Liver (tissue), 9 donors: ENCODE data around the gene THOC1. TPM values are rescaled to one million over a fixed set of nuclear protein-coding genes. Genes with fewer than 3 reads are reported as not detected.

Experiments
- DNase-seq: peaks from one replicate; pipeline ENCODE4 v3.0.0-alpha.2; 2017; ENCODE audit warnings: low spot score
- H3K27ac ChIP-seq, 2 donors: one replicate each; pipeline ENCODE4 v1.7.0; 2013; ENCODE audit warnings: inconsistent platforms in 2 of 2, low read length in 2 of 2, control low read depth in 1 of 2, low read depth in 1 of 2, mild to moderate bottlenecking in 1 of 2
- H3K27me3 ChIP-seq, 4 donors: one replicate each; pipeline versions ENCODE4 v1.6.1 to v1.7.0; 2013; ENCODE audit warnings: low read length in 3 of 4, inconsistent platforms in 1 of 4, mild to moderate bottlenecking in 1 of 4, moderate library complexity in 1 of 4; ENCODE audit not compliant: control insufficient read depth in 4 of 4, insufficient read depth in 4 of 4
- H3K36me3 ChIP-seq, 4 donors: one replicate each; pipeline versions ENCODE4 v1.6.1 to v1.7.0; 2013; ENCODE audit warnings: low read length in 3 of 4, mild to moderate bottlenecking in 3 of 4, low read depth in 1 of 4, moderate library complexity in 1 of 4; ENCODE audit not compliant: control insufficient read depth in 4 of 4, insufficient read depth in 3 of 4
- H3K4me1 ChIP-seq, 4 donors: one replicate each; pipeline versions ENCODE4 v1.6.1 to v1.7.0; 2013; ENCODE audit warnings: low read length in 3 of 4, mild to moderate bottlenecking in 3 of 4, moderate library complexity in 1 of 4; ENCODE audit not compliant: control insufficient read depth in 4 of 4, insufficient read depth in 4 of 4
- H3K4me3 ChIP-seq, 3 donors: one replicate each; pipeline versions ENCODE4 v1.6.1 to v1.7.0; 2013; ENCODE audit warnings: low read length in 3 of 3, control low read depth in 1 of 3, low read depth in 1 of 3, mild to moderate bottlenecking in 1 of 3
- H3K9ac ChIP-seq, 2 donors: one replicate each; pipeline ENCODE4 v1.7.0; 2013; ENCODE audit warnings: low read length in 2 of 2, mild to moderate bottlenecking in 2 of 2, moderate library complexity in 2 of 2, control low read depth in 1 of 2, low read depth in 1 of 2
- H3K9me3 ChIP-seq, 4 donors: one replicate each; pipeline versions ENCODE4 v1.6.1 to v1.7.0; 2013; ENCODE audit warnings: low read length in 3 of 4; ENCODE audit not compliant: control insufficient read depth in 4 of 4
- ATF3 ChIP-seq: IDR thresholded peaks from 2 replicates; pipeline ENCODE4 v1.6.1; 2016; ENCODE audit warnings: antibody characterized with exemption
- CTCF ChIP-seq: fragments of 150-350 bp; IDR thresholded peaks from 2 replicates; pipeline ENCODE4 v1.5.1; 2017; ENCODE audit warnings: improper control_type of control experiment, low read depth, low read length; ENCODE audit not compliant: missing input control
- EGR1 ChIP-seq, 2 donors: IDR thresholded peaks; 2 replicates each; pipeline ENCODE4 v1.6.1; 2016 to 2018; ENCODE audit warnings: antibody characterized with exemption in 2 of 2, low read depth in 2 of 2
- FOXA1 ChIP-seq: IDR thresholded peaks from 2 replicates; pipeline ENCODE4 v1.6.1; 2016; ENCODE audit warnings: antibody characterized with exemption
- FOXA2 ChIP-seq: IDR thresholded peaks from 2 replicates; pipeline ENCODE4 v1.6.1; 2016; ENCODE audit warnings: antibody characterized with exemption
- GABPA ChIP-seq, 2 donors: IDR thresholded peaks in 1 of 2; conservative IDR thresholded peaks in 1 of 2; 2 replicates each; pipeline ENCODE4 v1.6.1; 2016; ENCODE audit warnings: antibody characterized with exemption in 2 of 2, mild to moderate bottlenecking in 1 of 2, moderate library complexity in 1 of 2
- HNF4A ChIP-seq, 2 donors: conservative IDR thresholded peaks; 2 replicates each; pipeline ENCODE4 v1.6.1; 2016; ENCODE audit warnings: antibody characterized with exemption in 2 of 2, mild to moderate bottlenecking in 2 of 2
- HNF4G ChIP-seq: IDR thresholded peaks from 2 replicates; pipeline ENCODE4 v1.6.1; 2016; ENCODE audit warnings: antibody characterized with exemption
- JUND ChIP-seq, 2 donors: IDR thresholded peaks; 2 replicates each; pipeline ENCODE4 v1.6.1; 2016; ENCODE audit warnings: antibody characterized with exemption in 2 of 2
- NR2F2 ChIP-seq: IDR thresholded peaks from 2 replicates; pipeline ENCODE4 v1.6.1; 2016; ENCODE audit warnings: antibody characterized with exemption
- RAD21 ChIP-seq, 2 donors: IDR thresholded peaks; 2 replicates each; pipeline ENCODE4 v1.6.1; 2016; ENCODE audit warnings: antibody characterized with exemption in 2 of 2, mild to moderate bottlenecking in 2 of 2
- REST ChIP-seq: IDR thresholded peaks from 2 replicates; pipeline ENCODE4 v1.6.1; 2016; ENCODE audit warnings: antibody characterized with exemption, mild to moderate bottlenecking
- RXRA ChIP-seq, 2 donors: IDR thresholded peaks; 2 replicates each; pipeline ENCODE4 v1.6.1; 2017 to 2018; ENCODE audit warnings: antibody characterized with exemption in 2 of 2, mild to moderate bottlenecking in 1 of 2
- SP1 ChIP-seq: IDR thresholded peaks from 2 replicates; pipeline ENCODE4 v1.6.1; 2018; ENCODE audit warnings: antibody characterized with exemption, mild to moderate bottlenecking
- TAF1 ChIP-seq: conservative IDR thresholded peaks from 2 replicates; pipeline ENCODE4 v1.6.1; 2016; ENCODE audit warnings: antibody characterized with exemption, mild to moderate bottlenecking
- YY1 ChIP-seq: IDR thresholded peaks from 2 replicates; pipeline ENCODE4 v1.6.1; 2016; ENCODE audit warnings: antibody characterized with exemption, mild to moderate bottlenecking
- ZBTB33 ChIP-seq: IDR thresholded peaks from 2 replicates; pipeline ENCODE4 v1.6.1; 2016; ENCODE audit warnings: antibody characterized with exemption
- WGBS: extraction: QIAGEN DNeasy Blood & Tissue Kit; methylation state at CpG from one replicate; pipeline ENCODE4 v1.1.7; 2013; 5-methylcytosine and 5-hydroxymethylcytosine counted together
- polyA plus RNA-seq, 2 donors: library from polyadenylated mRNA; stranded (reverse) in 1 of 2; unstranded in 1 of 2; fragments of 200-250 nt in 1 of 2; fragments of >200 nt in 1 of 2; fragmentation: Nextera tagmentation in 1 of 2; extraction: Ambion mirVana in 1 of 2; gene quantifications; one replicate each; pipeline versions ENCODE4 v1.2.1 to v1.2.3, GENCODE V29; 2013 to 2015
- total RNA-seq, 2 donors: library from RNA; depleted of rRNA; stranded (reverse); fragments of >200 nt; gene quantifications; one replicate each; pipeline ENCODE4 v1.2.3, GENCODE V29; 2014
- TF ChIP-seq, protein P1 (sequence below): IDR thresholded peaks from 2 replicates; pipeline ENCODE4 v1.6.1; 2016; ENCODE audit warnings: antibody characterized with exemption
- donor health status: healthy.
- donor health status: healthy.
- donor health status: healthy.
- donor health status: healthy.
- donor health status: healthy.

The THOC1 gene
- total and polyA plus RNA-seq, 4 donors: 5.2 to 30.5 (median 22.0) TPM

DNA sequence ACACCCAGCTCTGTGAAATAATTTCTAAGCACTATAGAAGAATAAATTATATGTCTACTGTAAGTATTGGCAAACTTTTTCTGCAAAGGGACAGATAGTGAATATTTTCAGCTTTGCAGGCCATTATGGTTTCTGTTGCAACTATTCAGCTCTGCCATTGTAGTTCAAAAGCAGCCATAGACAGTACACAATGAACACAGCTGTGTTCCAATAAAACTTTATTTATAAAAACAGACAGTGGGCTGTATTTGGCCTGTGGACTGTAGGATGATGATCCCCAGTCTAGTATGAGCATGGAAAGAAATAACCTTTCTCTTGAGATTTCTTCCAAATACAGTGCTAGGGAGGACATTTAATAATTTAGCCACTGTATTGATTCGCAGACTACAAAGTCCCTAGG lies 35.2 kb upstream of the THOC1 start:
- no peak for DNase-seq
- no peak overlapping the region for H3K9ac ChIP-seq
- no peaks in the 10 kb centered on the region for H3K27me3 ChIP-seq
- no peak overlapping the region for H3K4me3 ChIP-seq
- 51% methylated on average over 1 of the region's 1 CpG for WGBS
- no peak overlapping the region for H3K27ac ChIP-seq
- no peaks in the 10 kb centered on the region for H3K4me1 ChIP-seq
- H3K9me3 ChIP-seq: no peaks in the 10 kb centered on the region
- no peak for TF ChIP-seq TAF1
- TF ChIP-seq CTCF: no peak
- no peak for TF ChIP-seq NR2F2
- TF ChIP-seq REST: no peak
- no peak for TF ChIP-seq FOXA1
- TF ChIP-seq ZBTB33: no peak
- TF ChIP-seq EGR1 (IDR thresholded peaks at IDR 0.05; ENCODE audit: low read depth in 2 of 2): no peak
- TF ChIP-seq, protein P1, sequence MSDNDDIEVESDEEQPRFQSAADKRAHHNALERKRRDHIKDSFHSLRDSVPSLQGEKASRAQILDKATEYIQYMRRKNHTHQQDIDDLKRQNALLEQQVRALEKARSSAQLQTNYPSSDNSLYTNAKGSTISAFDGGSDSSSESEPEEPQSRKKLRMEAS: no peak
- TF ChIP-seq GABPA (IDR thresholded peaks at IDR 0.05 in 1 of 2, conservative IDR thresholded peaks at IDR 0.05 in 1 of 2): no peak
- TF ChIP-seq YY1: no peak
- TF ChIP-seq FOXA2: no peak
- no peak for TF ChIP-seq ATF3
- no peak for TF ChIP-seq RAD21 (IDR thresholded peaks at IDR 0.05)
- no peak for TF ChIP-seq SP1
- no peak for TF ChIP-seq HNF4G
- H3K36me3 ChIP-seq: no peaks in the 10 kb centered on the region

DNA sequence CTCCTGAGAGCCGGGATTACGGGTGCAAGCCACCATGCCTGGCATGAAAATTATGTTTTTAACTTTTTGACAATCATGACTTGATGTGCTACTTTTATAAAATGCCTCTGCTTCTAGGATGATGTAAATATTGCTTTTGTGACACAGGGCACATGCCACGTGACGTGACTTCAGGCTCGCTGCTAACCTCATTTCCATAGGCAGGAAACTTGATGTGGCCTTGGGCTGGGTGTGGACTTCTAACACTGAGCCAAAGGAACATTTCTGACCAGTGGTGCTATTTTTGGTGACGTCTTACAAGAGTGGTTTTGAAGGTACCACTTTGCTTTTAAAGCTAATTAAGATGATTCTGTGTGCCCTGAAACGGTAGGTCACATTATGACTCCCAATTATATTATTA lies 34.2 kb upstream of the THOC1 start:
- H3K4me3 ChIP-seq: no peak overlapping the region
- no peaks in the 10 kb centered on the region for H3K4me1 ChIP-seq
- no peak overlapping the region for H3K9ac ChIP-seq
- no peaks in the 10 kb centered on the region for H3K36me3 ChIP-seq
- H3K27me3 ChIP-seq: no peaks in the 10 kb centered on the region
- no peak for DNase-seq
- 74% methylated on average over 7 of the region's 7 CpGs for WGBS
- H3K27ac ChIP-seq: no peak overlapping the region
- no peaks in the 10 kb centered on the region for H3K9me3 ChIP-seq
- no peak for TF ChIP-seq EGR1 (IDR thresholded peaks at IDR 0.05; ENCODE audit: low read depth in 2 of 2)
- TF ChIP-seq RXRA (IDR thresholded peaks at IDR 0.05): no peak
- TF ChIP-seq YY1: no peak
- no peak for TF ChIP-seq FOXA1
- no peak for TF ChIP-seq JUND (IDR thresholded peaks at IDR 0.05)
- TF ChIP-seq CTCF: no peak
- no peak for TF ChIP-seq HNF4G
- no peak for TF ChIP-seq HNF4A (conservative IDR thresholded peaks at IDR 0.05)
- no peak for TF ChIP-seq RAD21 (IDR thresholded peaks at IDR 0.05)
- no peak for TF ChIP-seq SP1
- no peak for TF ChIP-seq TAF1
- no peak for TF ChIP-seq ZBTB33
- TF ChIP-seq GABPA (IDR thresholded peaks at IDR 0.05 in 1 of 2, conservative IDR thresholded peaks at IDR 0.05 in 1 of 2): no peak
- no peak for TF ChIP-seq FOXA2
